ENCODE data around the gene PHF23.

PHF23 gene

DNA sequence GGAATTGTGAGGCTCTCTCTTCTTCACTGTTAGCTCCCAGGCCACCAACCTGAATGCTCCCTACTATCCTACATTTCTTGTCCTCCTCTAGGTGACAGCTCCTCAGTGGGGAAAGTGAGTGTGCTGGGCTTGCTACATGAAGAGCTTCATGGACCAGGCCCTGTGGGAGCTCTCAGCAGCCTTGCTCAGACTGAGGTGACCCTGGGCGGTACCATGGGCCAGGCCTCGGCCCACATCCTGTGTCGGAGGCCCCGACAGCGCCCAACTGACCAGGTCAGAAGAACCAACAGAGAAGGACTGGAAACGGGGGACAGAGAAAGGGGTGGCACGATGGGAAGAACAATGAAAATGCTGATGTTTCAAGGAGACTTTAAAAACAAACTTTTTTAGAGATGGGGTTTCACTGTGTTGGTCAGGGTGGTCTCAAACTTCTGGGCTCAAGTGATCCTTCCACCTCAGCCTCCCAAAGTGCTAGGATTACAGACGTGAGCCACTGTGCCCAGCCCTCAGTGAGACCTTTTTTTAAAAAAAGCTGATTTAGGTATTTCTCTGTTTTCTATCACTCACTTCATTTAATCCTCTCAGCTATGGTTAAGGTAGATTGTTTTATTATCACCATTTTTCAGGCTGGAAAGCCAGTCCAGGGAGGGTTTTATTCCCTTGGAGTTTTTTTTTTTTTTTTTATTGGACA lies 17.7 kb upstream of the PHF23 start:
- TF ChIP-seq, protein P1, sequence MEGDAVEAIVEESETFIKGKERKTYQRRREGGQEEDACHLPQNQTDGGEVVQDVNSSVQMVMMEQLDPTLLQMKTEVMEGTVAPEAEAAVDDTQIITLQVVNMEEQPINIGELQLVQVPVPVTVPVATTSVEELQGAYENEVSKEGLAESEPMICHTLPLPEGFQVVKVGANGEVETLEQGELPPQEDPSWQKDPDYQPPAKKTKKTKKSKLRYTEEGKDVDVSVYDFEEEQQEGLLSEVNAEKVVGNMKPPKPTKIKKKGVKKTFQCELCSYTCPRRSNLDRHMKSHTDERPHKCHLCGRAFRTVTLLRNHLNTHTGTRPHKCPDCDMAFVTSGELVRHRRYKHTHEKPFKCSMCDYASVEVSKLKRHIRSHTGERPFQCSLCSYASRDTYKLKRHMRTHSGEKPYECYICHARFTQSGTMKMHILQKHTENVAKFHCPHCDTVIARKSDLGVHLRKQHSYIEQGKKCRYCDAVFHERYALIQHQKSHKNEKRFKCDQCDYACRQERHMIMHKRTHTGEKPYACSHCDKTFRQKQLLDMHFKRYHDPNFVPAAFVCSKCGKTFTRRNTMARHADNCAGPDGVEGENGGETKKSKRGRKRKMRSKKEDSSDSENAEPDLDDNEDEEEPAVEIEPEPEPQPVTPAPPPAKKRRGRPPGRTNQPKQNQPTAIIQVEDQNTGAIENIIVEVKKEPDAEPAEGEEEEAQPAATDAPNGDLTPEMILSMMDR (conservative IDR thresholded peaks at IDR 0.05), result no peak
- TF ChIP-seq ZFX (IDR thresholded peaks at IDR 0.05), result no peak
- H3K27ac ChIP-seq, result no peak overlapping the region

DNA sequence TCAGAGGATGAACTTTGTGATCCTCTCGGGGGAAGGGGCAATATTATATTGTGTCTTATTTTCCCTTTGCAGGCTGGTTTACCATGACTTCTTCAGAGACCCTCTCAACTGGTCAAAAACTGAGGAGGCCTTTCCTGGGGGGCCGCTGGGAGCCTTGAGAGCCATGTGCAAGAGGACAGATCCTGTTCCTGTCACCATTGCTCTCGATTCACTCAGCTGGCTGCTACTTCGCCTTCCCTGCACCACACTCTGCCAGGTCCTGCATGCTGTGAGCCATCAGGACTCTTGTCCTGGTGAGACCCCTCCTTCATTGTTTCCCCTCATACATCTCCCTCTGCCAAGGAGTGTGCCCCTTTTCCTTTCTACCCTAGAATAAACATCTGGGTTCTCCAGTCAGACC lies 15.3 kb upstream of the PHF23 start:
- TF ChIP-seq ZFX (IDR thresholded peaks at IDR 0.05), result no peak
- TF ChIP-seq, protein P1 (conservative IDR thresholded peaks at IDR 0.05), result no peak
- H3K27ac ChIP-seq, result peak overlapping the region; percentile 87

DNA sequence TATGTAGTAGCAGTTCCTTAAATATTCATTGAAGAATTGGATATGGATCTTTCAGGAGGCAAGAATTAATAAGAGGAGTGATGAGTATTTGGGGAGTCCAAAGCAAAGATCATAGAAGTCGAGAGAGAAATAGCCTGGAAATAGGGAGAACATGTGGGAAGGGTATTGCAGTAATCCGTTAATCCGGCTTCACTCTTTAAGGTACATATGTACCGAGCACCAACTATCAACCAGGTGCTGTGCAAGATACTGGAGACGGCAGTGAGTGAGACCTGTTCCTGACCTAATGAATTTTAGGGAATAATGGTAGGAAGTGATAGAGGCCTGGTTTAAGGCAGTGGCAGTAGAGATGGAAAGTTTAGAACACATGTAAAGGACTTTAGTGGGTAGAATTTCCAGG lies 13.8 kb upstream of the PHF23 start:
- TF ChIP-seq, protein P1 (conservative IDR thresholded peaks at IDR 0.05), result no peak
- TF ChIP-seq ZFX (IDR thresholded peaks at IDR 0.05), result no peak
- H3K27ac ChIP-seq, result peak overlapping the region; percentile 87

DNA sequence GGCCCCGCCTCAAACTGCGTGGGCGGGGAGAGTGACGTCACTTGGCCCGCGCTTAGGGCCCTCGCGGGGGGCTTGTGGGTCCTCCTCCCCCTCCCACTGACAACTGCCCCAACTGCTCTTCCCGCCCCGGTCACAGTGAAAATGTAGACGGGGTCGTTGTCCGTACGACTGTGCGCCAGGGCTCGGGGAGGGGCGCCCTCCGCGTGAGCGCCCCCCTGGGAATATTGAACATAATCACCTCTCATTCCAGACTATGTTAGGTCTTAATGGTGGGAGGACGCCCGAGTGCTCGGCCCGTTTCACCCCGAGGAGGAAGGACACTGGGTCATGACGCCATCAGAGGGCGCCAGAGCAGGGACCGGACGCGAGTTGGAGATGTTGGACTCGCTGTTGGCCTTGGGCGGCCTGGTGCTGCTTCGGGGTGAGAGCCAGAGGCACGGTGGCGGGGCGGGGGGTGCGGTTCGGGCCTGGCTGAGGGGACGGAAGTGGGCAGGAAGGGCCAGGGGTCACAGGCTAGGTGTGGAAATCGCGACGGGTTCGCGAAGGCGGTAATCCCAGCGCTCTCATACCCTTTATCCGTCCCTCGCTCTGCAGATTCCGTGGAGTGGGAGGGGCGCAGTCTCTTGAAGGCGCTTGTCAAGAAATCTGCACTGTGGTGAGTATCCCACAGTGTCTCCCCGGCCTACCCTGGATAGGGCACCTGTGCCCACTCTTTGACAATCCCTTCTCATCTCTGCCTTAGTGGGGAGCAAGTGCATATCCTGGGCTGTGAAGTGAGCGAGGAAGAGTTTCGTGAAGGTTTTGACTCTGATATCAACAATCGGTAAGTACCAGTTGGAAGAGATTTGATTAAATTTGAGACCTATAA lies 13.2 kb upstream of the PHF23 start, which contains the start of gene ELP5:
Gene ELP5, plus strand, starts transcription at position 40 of the 868 bp plus-strand sequence. Its CDS starts 336 bp downstream, at position 376.
- TF ChIP-seq, protein P1 (conservative IDR thresholded peaks at IDR 0.05), result no peak; the same call in 1 of the 2 replicates
- TF ChIP-seq ZFX (IDR thresholded peaks at IDR 0.05), result peak; percentile 69
- H3K27ac ChIP-seq, result peak within 1 kb of the TSS; percentile 87

DNA sequence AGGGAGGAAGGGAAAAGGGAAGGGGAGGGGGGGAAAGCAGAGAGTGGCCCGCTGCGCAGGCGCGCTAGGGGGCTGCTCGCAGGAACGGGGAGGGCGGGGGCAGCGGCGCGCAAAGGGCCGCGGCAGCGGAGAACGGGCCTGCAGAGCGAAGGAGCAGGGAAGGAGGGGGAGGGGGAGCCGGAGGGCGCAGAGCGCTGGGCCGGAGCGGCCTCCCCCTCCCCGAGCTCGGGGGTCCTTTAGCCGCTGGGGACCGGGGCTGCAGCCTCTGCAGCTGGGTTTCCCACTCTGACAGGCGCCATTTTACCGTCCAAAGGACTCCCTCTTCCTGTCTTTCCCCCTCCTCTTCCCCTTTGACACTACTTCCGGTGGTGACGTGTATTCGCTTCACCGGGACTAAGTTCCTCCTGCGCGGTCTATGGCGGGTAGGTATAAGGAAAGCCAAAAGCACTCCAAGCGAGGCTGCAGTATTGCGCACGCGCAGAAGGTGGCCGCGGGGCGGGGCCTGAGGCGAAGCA lies 12.5 kb upstream of the PHF23 start, which contains the start of gene CTDNEP1:
Gene CTDNEP1, minus strand, starts transcription at position 74 of the 515 bp plus-strand sequence. CDS start 438 bp downstream, outside the sequence.
- H3K27ac ChIP-seq, result peak within 1 kb of the TSS; percentile 87
- no peak for TF ChIP-seq ZFX (IDR thresholded peaks at IDR 0.05)
- TF ChIP-seq, protein P1 (conservative IDR thresholded peaks at IDR 0.05), result no peak

DNA sequence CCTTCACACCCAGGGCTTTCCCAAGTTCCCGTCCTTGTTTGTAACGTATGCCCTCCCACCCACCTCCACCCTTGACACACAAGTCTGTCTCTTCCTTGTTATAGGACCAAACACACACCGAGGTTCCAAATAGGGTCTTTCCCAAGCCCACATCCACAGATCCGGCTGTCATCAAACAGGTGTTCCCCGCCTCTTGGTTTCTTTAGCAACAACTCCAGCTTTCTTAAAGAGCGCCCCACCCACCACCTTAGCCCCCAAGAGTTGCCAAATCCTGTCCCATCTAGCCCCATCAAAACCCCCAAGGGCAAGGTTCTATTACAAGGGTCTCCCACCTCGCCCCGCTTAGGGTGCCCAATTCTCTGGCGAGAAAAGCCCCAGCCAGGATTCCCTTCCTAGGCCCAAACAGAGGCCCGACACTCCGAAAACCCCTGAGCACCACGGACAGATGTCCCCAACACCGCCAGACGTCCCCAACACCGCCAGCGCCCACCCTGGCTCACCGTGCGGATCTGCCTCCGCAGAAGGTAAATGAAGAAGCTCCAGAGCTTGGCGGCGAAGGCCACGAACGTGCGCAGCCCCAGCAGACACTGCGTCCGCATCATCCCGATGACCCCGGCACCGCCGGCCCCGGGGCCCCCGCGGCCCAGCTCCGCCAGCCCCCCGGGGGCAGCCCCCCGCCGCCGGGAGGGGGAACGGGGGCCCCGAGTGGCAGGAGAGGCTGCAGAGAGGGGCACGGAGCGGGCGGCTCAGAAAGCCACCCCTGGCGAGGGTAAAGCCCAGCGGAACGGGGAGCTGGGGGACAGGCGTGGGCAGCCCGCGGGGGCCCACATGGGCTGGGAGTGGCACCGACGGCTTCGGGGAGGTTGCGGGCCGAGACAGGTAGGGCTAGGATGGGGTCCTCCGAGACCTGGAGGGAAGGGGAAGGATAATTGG lies 11.7 kb upstream of the PHF23 start:
- TF ChIP-seq, protein P1 (conservative IDR thresholded peaks at IDR 0.05), result no peak
- peak; percentile 46 for TF ChIP-seq ZFX (IDR thresholded peaks at IDR 0.05)
- H3K27ac ChIP-seq, result peak overlapping the region; percentile 87
